Posterior cingulate gyrus (tissue), 11 donors: Measurements from ENCODE around the gene CAPN12.

Experiments
- DNase-seq, 10 donors: peaks; one replicate each; pipeline versions ENCODE4 v3.0.0 to v3.0.0-alpha.2; 2020 to 2021; ENCODE audit warnings: mixed read lengths in 3 of 10
- intact Hi-C: fragments of 100-400 bp; cut with DNase I; formaldehyde crosslinking; loops from one replicate; pipeline ENCODE4 v1.15.1; 2023

Gene CAPN12

DNA sequence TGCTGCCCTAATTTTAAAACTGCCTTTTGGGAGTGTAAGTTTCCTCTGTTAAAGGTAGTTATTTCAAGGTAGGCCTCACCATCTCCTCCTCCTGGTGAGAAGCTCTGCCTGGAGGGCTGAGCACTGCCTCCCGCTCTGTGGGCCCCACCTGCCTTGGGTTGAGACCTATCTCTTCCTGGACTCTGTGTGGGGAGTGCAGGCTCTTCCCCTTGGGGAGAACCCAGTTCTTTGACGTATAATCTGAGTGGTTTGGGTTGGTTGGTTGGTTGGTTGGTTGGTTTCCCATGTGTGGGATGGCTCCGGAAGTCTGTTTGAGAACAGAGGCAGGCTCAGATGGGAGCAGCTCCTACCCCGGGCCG, 57.8 kb downstream of the CAPN12 start:
- intact Hi-C loops: no loop called here
- no peak for DNase-seq

DNA sequence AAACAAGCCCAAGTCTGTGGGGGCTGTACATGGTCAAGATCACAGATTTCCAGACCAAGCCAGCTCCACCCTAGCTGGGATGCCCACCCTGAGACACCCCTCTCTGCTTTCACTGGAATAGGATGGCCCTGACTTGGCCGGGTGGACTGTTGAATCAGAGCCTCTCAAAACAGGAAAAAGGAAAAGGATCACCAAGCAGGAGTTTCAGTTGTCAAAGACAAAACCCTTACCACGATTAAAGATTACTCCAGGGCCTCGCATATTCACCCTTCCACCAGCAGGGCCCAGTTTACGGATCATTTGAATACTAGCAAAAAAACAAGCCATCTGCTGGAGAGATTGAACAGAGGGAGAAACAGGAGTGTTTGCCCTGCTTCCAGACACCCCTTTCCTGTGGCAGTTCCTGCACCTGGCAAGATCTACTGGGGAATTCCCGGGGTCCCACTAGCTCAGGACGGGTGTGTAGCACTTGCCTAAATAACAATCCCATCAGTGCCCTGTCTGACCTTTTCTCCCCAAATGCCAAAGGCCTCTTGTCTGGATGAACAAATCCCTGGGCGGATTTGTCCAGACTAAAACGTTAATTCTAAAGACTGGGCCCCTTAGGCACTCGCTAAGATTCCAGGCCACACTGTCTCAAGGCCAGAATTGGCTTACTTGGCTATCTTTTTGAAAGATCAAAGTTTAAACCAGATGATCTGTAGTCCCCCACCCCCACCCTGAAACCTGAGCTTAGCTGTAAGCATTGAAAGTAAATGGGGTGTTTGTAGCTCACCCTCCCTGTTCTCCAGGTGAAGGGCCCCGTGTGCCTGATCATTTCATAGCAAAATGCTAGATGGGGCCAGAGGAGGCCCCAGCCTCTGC, 58.4 kb downstream of the CAPN12 start:
- DNase-seq: no peak
- intact Hi-C loops: no loop called here

DNA sequence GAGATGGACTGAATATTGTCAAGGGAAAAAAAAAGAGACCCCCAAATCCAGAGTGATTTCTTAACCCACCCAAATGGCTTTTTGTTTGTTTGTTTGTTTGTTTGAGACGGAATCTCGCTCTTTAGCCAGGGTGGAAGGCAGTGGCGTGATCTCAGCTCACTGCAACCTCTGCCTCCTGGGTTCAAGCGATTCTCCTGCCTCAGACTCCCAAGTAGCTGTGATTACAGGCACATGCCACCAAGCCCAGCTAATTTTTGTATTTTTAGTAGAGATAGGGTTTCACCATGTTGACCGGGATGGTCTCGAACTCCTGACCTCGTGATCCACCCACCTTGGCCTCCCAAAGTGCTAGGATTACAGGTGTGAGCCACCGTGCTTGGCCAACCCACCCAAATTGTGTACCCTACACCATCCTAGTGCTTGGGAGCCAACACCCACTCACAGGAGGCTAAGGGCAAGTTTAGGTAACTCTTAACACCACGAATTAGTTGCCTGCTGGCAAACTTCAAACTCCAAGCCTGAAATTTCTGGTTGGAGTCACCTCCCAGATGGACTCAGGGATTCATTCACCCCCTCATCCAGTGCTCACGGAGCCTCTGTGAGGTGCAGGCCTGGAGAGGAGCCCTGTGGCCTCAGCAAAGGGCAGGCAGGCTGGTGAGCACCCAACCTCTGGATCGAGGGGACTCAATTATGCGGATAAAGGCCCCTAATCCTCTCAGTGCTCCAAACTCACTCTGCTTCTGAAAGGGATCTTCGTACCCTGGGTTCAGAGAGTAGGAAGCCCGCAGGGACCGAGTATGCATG, 59.2 kb downstream of the CAPN12 start:
- intact Hi-C loops: no loop called here

DNA sequence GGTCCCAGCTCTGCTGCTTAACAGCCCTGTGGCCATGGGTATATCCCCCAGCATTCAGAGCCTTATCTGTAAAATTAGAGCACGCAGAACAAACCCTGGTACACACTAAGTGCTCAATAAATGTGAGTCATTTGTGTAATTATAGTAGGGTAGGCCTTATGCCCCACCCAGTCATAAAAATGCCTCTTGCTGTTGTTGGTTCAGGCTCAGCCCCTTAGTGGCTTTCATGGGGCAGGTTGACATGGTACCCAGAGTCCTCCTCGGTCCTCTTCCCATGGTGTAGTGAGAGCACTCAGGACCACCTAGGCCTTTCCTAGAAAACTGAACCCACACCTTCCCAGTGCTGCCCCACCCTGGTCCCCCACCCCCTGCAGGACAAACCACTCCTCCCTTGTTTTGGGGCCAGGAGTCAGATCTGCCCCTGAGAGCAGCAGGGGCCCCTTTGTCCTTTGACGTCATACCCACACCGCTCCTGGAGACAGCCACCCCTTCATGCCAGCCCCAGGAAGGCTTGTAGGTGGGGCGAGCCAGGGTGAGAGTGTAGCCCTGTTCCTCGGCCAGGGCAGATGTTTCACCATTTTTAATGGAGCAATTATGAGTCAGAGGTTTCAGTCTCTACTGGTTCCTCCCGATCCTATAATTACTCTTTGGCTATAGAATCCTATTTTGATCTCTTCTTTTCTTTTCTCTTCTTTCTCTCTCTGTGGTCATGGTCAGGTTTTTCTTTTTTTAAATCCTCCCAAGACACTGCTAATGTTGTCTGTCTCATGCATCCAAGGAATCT, 60.0 kb downstream of the CAPN12 start:
- DNase-seq: no peak
- intact Hi-C loops: no loop called here

More for the DNA sequence above, 59.2 kb downstream of the CAPN12 start:
- no peak for DNase-seq

DNA sequence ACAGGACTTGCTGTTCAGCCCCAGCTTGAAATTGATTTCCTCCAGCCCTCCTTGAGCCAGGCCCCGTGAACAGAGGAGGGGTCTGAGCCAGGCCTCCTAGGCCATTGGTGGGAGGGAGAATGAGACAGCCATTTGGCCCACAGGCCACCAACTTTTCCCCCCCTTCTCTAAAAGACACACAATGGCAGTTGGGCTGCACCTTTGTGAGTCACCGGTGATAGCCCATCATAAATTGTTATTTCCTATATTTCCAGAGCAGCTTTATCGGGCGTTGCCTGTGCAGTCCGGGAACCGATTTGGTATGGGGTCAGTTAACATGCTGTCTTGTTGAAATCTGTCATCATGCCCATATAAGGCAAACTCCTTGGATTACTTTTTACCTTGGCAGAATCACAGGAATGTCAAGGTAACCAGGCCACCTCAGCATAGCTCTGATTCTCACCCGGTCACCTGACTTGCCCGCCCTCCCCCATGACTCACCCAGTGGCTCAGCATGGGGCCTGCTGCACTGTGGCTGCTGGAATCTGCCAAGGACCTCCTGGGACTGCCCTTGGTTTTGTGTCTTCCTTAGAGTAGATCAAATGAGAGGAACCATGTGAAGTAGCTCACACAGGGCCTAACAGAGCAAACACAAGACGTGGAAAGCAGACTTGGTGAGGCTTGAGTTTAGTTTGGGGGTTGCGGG, 60.7 kb downstream of the CAPN12 start:
- intact Hi-C loops: no loop called here
- no peak for DNase-seq

DNA sequence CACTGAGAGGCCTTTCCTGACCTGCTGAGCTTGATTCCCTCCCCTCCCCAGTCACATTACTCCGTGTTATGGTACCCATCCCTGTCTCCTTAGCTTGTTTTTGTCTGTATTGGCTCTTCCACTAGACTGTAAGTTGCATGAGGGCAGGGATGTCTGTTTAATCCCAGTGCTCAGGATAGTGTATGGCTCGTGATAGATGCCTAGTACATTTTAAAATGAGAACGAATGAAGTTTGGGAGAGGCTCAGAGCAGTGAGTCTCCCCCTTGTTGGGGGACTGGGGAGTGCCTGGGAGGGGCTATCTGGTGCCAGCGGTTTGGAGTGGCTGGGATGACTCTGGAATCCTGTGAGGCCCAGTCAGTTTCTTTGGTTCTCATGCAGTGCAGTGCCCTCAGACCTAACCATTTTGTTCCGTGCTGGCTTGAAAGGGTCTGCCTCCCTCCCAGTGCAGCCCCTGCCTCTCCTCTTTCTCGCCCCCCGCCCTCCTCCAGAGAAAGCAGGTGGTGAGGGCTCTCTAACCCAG, 61.3 kb downstream of the CAPN12 start:
- intact Hi-C loops: no loop called here
- DNase-seq: no peak

DNA sequence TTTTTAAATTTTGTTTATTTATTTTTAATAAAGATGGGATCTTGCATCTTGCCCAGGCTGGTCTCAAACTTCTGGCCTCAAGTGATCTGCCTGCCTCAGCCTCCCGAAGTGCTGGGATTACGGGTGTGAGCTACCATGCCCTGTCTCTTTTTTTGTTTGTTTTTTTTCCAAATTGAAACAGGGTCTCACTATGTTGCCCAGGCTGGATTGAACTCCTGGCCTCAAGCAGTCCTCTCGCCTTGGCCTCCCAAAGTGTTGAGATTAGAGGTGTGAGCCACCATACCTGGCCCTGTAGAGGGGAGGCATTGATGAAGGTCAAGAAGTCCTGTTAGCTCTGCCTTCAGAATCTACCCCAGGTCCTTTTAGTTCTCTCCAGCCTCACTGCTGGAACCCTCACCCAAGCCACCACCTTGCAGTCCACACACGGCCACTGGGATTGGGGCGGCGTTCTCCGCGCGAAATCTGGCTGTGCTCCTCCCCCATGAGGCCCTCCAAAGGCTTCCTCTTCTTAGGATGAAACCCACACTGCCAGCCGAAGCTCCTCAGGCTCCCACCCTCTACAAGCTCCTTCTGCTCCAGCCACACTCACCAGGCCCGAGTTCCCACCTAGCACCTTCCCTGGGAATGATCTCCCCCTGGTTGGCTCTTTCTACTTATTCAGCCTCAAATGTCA, 61.9 kb downstream of the CAPN12 start:
- intact Hi-C loops: no loop called here
- no peak for DNase-seq
